HG03354 (cell line): ENCODE data around the gene ABCA5.
"Not testable (repeated sequence)": the region's sequence is repeated elsewhere in the genome, so short reads cannot be mapped to it uniquely, and the experiment has no call there.

Experiments used
- ATAC-seq: cut with Tn5 transposase; IDR thresholded peaks from one replicate; pipeline ENCODE4 v1.9.1; 2021; ENCODE audit warnings: mild to moderate bottlenecking; ENCODE audit not compliant: unreplicated experiment, poor library complexity, severe bottlenecking

Gene ABCA5

GRCh38 chr17:69220098-69220497 lies 106.8 kb downstream of the ABCA5 start:
- ATAC-seq: no peak

- no peak for ATAC-seq
Measured at GRCh38 chr17:69218986-69219385, 107.9 kb downstream of the ABCA5 start.

GRCh38 chr17:69213059-69213813 lies 113.7 kb downstream of the ABCA5 start:
- ATAC-seq: no peak

GRCh38 chr17:69208640-69209039 lies 118.3 kb downstream of the ABCA5 start:
- no peak for ATAC-seq

DNA sequence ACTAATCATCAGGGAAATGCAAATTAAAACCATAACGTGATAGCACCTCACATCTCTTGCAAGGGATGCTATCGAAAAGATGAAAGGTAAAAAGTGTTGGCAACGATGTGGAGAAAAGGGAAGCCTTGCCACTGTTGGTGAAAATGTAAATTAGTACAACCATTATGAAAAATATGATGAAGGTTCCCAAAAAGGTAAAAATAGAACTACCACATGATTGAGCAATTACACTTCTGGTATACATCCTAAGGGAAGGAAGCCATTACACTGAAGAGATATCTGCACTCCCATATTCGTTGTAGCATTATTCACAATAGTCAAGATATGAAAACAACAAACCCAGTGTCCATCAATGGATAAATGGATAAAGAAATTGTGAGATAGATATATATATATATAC lies 119.8 kb downstream of the ABCA5 start:
- ATAC-seq: no peak

GRCh38 chr17:69198238-69198637 lies 128.7 kb downstream of the ABCA5 start:
- no peak for ATAC-seq

DNA sequence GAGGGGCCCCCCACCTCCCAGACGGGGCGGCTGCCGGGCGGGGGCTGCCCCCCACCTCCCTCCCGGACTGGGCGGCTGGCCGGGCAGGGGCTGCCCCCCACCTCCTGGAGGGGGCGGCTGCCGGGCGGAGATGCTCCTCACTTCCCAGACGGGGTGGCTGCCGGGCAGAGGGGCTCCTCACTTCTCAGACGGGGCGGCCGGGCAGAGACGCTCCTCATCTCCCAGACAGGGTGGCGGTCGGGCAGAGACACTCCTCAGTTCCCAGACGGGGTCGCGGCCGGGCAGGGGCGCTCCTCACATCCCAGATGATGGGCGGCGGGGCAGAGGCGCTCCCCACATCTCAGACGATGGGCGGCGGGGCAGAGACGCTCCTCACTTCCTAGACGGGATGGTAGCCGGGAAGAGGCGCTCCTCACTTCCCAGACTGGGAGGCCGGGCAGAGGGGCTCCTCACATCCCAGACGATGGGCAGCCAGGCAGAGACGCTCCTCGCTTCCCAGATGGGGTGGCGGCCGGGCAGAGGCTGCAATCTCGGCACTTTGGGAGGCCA lies 130.8 kb downstream of the ABCA5 start:
- ATAC-seq: not testable (repeated sequence)
